Ishikawa (cell line): Measurements from ENCODE around the gene TRIM34.

Source experiments
- EP300 ChIP-seq: IDR thresholded peaks from 2 replicates; pipeline ENCODE4 v1.6.1; 2012; ENCODE audit warnings: borderline replicate concordance
- RAD21 ChIP-seq: IDR thresholded peaks from 2 replicates; pipeline ENCODE4 v1.6.1; 2012; ENCODE audit warnings: low read depth
- REST ChIP-seq: IDR thresholded peaks from 2 replicates; pipeline ENCODE4 v1.6.1; 2012; ENCODE audit warnings: low read depth, mild to moderate bottlenecking
- TAF1 ChIP-seq: IDR thresholded peaks from 2 replicates; pipeline ENCODE4 v1.6.1; 2012; ENCODE audit warnings: low read depth, mild to moderate bottlenecking
- TEAD4 ChIP-seq: IDR thresholded peaks from 2 replicates; pipeline ENCODE4 v1.6.1; 2012

DNA sequence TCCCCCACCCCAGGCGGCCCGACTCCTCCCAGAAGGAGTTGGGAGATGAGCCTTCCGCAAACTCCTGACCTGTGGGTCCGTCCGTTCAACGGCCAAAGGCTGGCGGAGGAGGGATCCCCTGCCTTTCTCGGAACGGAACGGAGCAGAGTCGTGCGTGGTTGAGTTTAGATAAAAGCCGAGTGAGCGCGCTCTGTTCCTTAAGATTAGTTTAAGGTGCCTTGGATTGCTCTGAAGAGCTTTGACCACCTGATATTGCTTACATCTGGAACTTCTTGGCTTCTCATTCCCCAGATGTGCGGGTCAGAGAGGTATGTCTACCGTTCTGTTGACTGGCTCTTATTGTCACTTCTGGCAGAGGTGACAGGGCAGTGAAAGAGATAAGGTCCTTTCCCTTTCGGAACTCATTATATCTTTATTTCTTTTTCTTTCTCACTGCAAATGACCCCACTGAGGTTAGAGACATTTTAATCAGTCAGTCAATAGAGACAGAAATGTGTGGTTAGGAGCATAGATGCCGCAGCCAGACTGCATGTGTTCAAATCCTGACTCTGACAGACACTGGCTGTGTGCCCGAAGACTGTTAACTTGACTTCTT lies 28.1 kb upstream of the TRIM34 start, which contains the start of gene TRIM6:
- TF ChIP-seq TEAD4 (no peak), REST (no peak), TAF1 (no peak), EP300 (no peak), RAD21 (no peak)
